ENCODE data around the gene HIPK1. TPM values are rescaled to one million over a fixed set of nuclear protein-coding genes. Genes with fewer than 3 reads are reported as not detected.

The HIPK1 gene
- total RNA-seq, 1 experiment from 2014 or later = 40.1 TPM

DNA sequence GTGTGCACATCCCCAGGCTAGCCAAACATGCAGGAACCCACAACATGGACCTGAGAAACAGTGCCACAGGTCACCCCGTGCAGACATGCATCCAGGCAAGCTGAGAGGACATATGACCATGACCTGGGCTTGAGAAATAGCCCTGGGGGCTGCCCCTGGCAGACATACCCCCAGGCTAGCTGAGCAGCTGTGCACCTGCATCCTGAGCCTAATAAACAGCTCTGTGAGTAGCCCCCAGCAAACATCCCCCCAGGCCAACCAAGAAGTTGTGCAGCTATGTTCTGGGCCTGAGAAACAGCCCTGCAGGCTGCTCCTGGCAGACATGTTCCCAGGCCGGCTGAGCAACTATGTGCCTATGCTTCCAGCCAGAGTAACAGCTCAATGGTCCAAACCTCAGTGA, 64.6 kb downstream of the HIPK1 start (continued):
- no peak for TF ChIP-seq YY1 (IDR thresholded peaks at IDR 0.05; ENCODE audit: extremely low read depth, insufficient replicate concordance, low read depth, low read length)

DNA sequence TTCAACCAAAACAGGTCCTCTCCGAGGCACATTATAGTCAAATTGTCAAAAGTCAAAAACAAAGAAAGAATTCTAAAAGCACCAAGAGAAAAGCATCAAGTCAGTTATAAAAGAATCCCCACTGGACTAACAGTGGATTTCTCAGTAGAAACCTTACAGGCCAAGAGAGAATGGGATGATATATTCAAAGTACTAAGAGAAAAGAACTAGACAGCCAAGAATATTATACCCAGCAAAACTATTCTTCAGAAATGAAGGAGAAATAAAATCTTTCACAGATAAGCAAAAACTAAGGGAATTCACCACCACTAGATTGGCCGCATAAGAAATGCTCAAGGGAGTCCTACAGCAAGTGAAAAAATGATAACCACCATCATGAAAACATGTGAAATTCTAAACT, 66.3 kb downstream of the HIPK1 start:
- ChIA-PET POLR2A (no interaction called here), RAD21 (ENCODE audit: low non-redundant PET in 1 of 2, low total read pairs in 2 of 2, uncharacterized antibody in 2 of 2, unreplicated experiment in 2 of 2) (no interaction called here), CTCF (no interaction called here)
- BruUV-seq (replicated peaks) = no TSS peak
- H2AFZ ChIP-seq (ENCODE audit: low read depth, low read length, poor library complexity, severe bottlenecking) = no peak overlapping the region
- no peak overlapping the region for H3K4me3 ChIP-seq (replicated peaks in 1 of 2; ENCODE audit: low read depth in 1 of 2, low read length in 2 of 2)
- H3K9me2 ChIP-seq (ENCODE audit: insufficient read depth) = no peaks in the 10 kb centered on the region
- H3K9me3 ChIP-seq (ENCODE audit: control insufficient read depth in 1 of 2, insufficient read depth in 1 of 2, low read depth in 1 of 2, low read length in 2 of 2) = peaks cover 0 to 4% of the 10 kb centered on the region in 2 experiments; a peak in 1 of 4 replicates
- no peaks in the 10 kb centered on the region; a peak in 1 of 4 replicates for H3K36me3 ChIP-seq (ENCODE audit: control insufficient read depth in 1 of 2, insufficient read depth in 2 of 2, low read length in 2 of 2)
- no peaks in the 10 kb centered on the region for H3K27me3 ChIP-seq (ENCODE audit: insufficient read depth, low read length)
- DNase-seq (ENCODE audit: low read depth, low spot score) (no peak), ATAC-seq (no peak)
- no peaks in the 10 kb centered on the region for H4K20me1 ChIP-seq (ENCODE audit: insufficient read depth)
- H3K9ac ChIP-seq (ENCODE audit: low read length) = no peak overlapping the region
- TF ChIP-seq, protein P1, sequence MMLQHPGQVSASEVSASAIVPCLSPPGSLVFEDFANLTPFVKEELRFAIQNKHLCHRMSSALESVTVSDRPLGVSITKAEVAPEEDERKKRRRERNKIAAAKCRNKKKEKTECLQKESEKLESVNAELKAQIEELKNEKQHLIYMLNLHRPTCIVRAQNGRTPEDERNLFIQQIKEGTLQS (IDR thresholded peaks at IDR 0.05) = no peak
- no peak for TF ChIP-seq FOSL1 (IDR thresholded peaks at IDR 0.05; ENCODE audit: low read depth)
- no peak for TF ChIP-seq EGR1 (IDR thresholded peaks at IDR 0.05; ENCODE audit: low read depth)
- no peak for TF ChIP-seq EZH2phosphoT487 (IDR thresholded peaks at IDR 0.05; ENCODE audit: borderline replicate concordance)
- no peak for TF ChIP-seq POLR2A (IDR thresholded peaks at IDR 0.05; ENCODE audit: borderline replicate concordance, extremely low read depth, insufficient read depth, insufficient read length)
- TF ChIP-seq SIN3A (IDR thresholded peaks at IDR 0.05; ENCODE audit: low read depth) = no peak
- no peak for TF ChIP-seq ZNF274 (IDR thresholded peaks at IDR 0.05; ENCODE audit: low read depth, low read length)
- TF ChIP-seq, protein P2, sequence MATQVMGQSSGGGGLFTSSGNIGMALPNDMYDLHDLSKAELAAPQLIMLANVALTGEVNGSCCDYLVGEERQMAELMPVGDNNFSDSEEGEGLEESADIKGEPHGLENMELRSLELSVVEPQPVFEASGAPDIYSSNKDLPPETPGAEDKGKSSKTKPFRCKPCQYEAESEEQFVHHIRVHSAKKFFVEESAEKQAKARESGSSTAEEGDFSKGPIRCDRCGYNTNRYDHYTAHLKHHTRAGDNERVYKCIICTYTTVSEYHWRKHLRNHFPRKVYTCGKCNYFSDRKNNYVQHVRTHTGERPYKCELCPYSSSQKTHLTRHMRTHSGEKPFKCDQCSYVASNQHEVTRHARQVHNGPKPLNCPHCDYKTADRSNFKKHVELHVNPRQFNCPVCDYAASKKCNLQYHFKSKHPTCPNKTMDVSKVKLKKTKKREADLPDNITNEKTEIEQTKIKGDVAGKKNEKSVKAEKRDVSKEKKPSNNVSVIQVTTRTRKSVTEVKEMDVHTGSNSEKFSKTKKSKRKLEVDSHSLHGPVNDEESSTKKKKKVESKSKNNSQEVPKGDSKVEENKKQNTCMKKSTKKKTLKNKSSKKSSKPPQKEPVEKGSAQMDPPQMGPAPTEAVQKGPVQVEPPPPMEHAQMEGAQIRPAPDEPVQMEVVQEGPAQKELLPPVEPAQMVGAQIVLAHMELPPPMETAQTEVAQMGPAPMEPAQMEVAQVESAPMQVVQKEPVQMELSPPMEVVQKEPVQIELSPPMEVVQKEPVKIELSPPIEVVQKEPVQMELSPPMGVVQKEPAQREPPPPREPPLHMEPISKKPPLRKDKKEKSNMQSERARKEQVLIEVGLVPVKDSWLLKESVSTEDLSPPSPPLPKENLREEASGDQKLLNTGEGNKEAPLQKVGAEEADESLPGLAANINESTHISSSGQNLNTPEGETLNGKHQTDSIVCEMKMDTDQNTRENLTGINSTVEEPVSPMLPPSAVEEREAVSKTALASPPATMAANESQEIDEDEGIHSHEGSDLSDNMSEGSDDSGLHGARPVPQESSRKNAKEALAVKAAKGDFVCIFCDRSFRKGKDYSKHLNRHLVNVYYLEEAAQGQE (IDR thresholded peaks at IDR 0.05; ENCODE audit: low read depth) = no peak
- no peak for TF ChIP-seq SP1 (IDR thresholded peaks at IDR 0.05; ENCODE audit: low read depth)
- TF ChIP-seq CBX3 (IDR thresholded peaks at IDR 0.05; ENCODE audit: low read depth) = no peak
- TF ChIP-seq TCF7L2 (IDR thresholded peaks at IDR 0.05; ENCODE audit: borderline replicate concordance, extremely low read depth, insufficient read depth, insufficient read length) = no peak
- TF ChIP-seq, protein P3, sequence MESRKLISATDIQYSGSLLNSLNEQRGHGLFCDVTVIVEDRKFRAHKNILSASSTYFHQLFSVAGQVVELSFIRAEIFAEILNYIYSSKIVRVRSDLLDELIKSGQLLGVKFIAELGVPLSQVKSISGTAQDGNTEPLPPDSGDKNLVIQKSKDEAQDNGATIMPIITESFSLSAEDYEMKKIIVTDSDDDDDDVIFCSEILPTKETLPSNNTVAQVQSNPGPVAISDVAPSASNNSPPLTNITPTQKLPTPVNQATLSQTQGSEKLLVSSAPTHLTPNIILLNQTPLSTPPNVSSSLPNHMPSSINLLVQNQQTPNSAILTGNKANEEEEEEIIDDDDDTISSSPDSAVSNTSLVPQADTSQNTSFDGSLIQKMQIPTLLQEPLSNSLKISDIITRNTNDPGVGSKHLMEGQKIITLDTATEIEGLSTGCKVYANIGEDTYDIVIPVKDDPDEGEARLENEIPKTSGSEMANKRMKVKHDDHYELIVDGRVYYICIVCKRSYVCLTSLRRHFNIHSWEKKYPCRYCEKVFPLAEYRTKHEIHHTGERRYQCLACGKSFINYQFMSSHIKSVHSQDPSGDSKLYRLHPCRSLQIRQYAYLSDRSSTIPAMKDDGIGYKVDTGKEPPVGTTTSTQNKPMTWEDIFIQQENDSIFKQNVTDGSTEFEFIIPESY (IDR thresholded peaks at IDR 0.05; ENCODE audit: extremely low read depth, insufficient replicate concordance, low read length) = no peak
- TF ChIP-seq, protein P4, sequence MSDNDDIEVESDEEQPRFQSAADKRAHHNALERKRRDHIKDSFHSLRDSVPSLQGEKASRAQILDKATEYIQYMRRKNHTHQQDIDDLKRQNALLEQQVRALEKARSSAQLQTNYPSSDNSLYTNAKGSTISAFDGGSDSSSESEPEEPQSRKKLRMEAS (IDR thresholded peaks at IDR 0.05) = no peak
- no peak for TF ChIP-seq POLR2AphosphoS5 (IDR thresholded peaks at IDR 0.05; ENCODE audit: low read depth, low read length)
- no peak for TF ChIP-seq ZFX (IDR thresholded peaks at IDR 0.05)
- TF ChIP-seq EZH2 (IDR thresholded peaks at IDR 0.05) = no peak
- TF ChIP-seq, protein P5, sequence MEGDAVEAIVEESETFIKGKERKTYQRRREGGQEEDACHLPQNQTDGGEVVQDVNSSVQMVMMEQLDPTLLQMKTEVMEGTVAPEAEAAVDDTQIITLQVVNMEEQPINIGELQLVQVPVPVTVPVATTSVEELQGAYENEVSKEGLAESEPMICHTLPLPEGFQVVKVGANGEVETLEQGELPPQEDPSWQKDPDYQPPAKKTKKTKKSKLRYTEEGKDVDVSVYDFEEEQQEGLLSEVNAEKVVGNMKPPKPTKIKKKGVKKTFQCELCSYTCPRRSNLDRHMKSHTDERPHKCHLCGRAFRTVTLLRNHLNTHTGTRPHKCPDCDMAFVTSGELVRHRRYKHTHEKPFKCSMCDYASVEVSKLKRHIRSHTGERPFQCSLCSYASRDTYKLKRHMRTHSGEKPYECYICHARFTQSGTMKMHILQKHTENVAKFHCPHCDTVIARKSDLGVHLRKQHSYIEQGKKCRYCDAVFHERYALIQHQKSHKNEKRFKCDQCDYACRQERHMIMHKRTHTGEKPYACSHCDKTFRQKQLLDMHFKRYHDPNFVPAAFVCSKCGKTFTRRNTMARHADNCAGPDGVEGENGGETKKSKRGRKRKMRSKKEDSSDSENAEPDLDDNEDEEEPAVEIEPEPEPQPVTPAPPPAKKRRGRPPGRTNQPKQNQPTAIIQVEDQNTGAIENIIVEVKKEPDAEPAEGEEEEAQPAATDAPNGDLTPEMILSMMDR (IDR thresholded peaks at IDR 0.05 in 2 of 3, conservative IDR thresholded peaks at IDR 0.05 in 1 of 3; ENCODE audit: borderline replicate concordance in 1 of 3, insufficient read depth in 1 of 3, low read depth in 2 of 3, low read length in 2 of 3) = no peak
- no peaks in the 10 kb centered on the region for H3K79me2 ChIP-seq (ENCODE audit: insufficient read depth, low read length)
- H3K27ac ChIP-seq (ENCODE audit: low read depth, low read length) = no peak overlapping the region
- H3K4me2 ChIP-seq (ENCODE audit: low read length) = no peak overlapping the region
- no peaks in the 10 kb centered on the region for H3K4me1 ChIP-seq (ENCODE audit: control insufficient read depth in 1 of 2, insufficient read depth in 2 of 2, low read length in 2 of 2)
- intact Hi-C loops (cut with micrococcal nuclease) = no loop called here
